ENCODE results near the gene ELMO3. TPM values are rescaled to one million over a fixed set of nuclear protein-coding genes. Genes with fewer than 3 reads are reported as not detected.

Gene ELMO3
- total and polyA plus RNA-seq, 4 donors, result 6.5 to 22.5 (median 15.5) TPM

- H3K36me3 ChIP-seq (ENCODE audit: control insufficient read depth in 4 of 4, insufficient read depth in 4 of 4, low read length in 4 of 4), result peaks cover 8 to 47% (median 33%) of the 10 kb centered on the region in 4 donors
- no peak for DNase-seq
Observed at GRCh38 chr16:67228905-67229304, 30.0 kb downstream of the ELMO3 start.

GRCh38 chr16:67229906-67230808 is 31.2 kb downstream of the ELMO3 start:
- H3K36me3 ChIP-seq (ENCODE audit: control insufficient read depth in 4 of 4, insufficient read depth in 4 of 4, low read length in 4 of 4), result peaks cover 8 to 59% (median 43%) of the 10 kb centered on the region in 4 donors
- no peak overlapping the region for H3K4me3 ChIP-seq

More at GRCh38 chr16:67228905-67229304, 30.0 kb downstream of the ELMO3 start:
- no peak for ATAC-seq (ENCODE audit: insufficient read depth, low FRiP score)
- H3K9me3 ChIP-seq (ENCODE audit: control insufficient read depth in 4 of 4, insufficient read depth in 3 of 4, low read length in 3 of 4), result no peaks in the 10 kb centered on the region
- H3K27me3 ChIP-seq (ENCODE audit: control insufficient read depth in 3 of 3, insufficient read depth in 3 of 3, low read length in 2 of 3), result no peaks in the 10 kb centered on the region
- no peak overlapping the region for H3K9ac ChIP-seq (ENCODE audit: insufficient read depth in 1 of 2, low read length in 2 of 2)
- H3K4me3 ChIP-seq, result no peak overlapping the region
- no peak for TF ChIP-seq CTCF (IDR thresholded peaks at IDR 0.05; ENCODE audit: control extremely low read depth, extremely low read depth)
- WGBS, 2 donors, result 79 to 90% methylated on average over 9 of the region's 9 CpGs
- H3K4me1 ChIP-seq (ENCODE audit: control insufficient read depth in 5 of 5, insufficient read depth in 5 of 5, low read length in 5 of 5), result peaks cover 4 to 18% (median 12%) of the 10 kb centered on the region in 5 donors
- H3K27ac ChIP-seq (ENCODE audit: low read depth in 1 of 2, low read length in 1 of 2), result no peak overlapping the region

GRCh38 chr16:67230809-67231660 is 32.1 kb downstream of the ELMO3 start:
- Histone ChIP-seq H3K9me3 (ENCODE audit: control insufficient read depth in 4 of 4, insufficient read depth in 3 of 4, low read length in 3 of 4) (no peaks in the 10 kb centered on the region), H3K27ac (ENCODE audit: low read depth in 1 of 2, low read length in 1 of 2) (peak overlapping the region in 1 of 2 donors; percentile 29), H3K4me3 (no peak overlapping the region), H3K4me1 (ENCODE audit: control insufficient read depth in 5 of 5, insufficient read depth in 5 of 5, low read length in 5 of 5) (peaks cover 2 to 12% (median 9%) of the 10 kb centered on the region in 5 donors), H3K27me3 (ENCODE audit: control insufficient read depth in 3 of 3, insufficient read depth in 3 of 3, low read length in 2 of 3) (no peaks in the 10 kb centered on the region), H3K9ac (ENCODE audit: insufficient read depth in 1 of 2, low read length in 2 of 2) (no peak overlapping the region), H3K36me3 (ENCODE audit: control insufficient read depth in 4 of 4, insufficient read depth in 4 of 4, low read length in 4 of 4) (peaks cover 11 to 67% (median 50%) of the 10 kb centered on the region in 4 donors)
- WGBS, 2 donors, result 88 to 95% methylated on average over 12 of the region's 12 CpGs
- DNase-seq (no peak), ATAC-seq (ENCODE audit: insufficient read depth, low FRiP score) (no peak)
- no peak for TF ChIP-seq CTCF (IDR thresholded peaks at IDR 0.05; ENCODE audit: control extremely low read depth, extremely low read depth)

More at GRCh38 chr16:67229906-67230808, 31.2 kb downstream of the ELMO3 start:
- Histone ChIP-seq H3K27me3 (ENCODE audit: control insufficient read depth in 3 of 3, insufficient read depth in 3 of 3, low read length in 2 of 3) (no peaks in the 10 kb centered on the region), H3K4me1 (ENCODE audit: control insufficient read depth in 5 of 5, insufficient read depth in 5 of 5, low read length in 5 of 5) (peaks cover 4 to 18% (median 10%) of the 10 kb centered on the region in 5 donors), H3K9me3 (ENCODE audit: control insufficient read depth in 4 of 4, insufficient read depth in 3 of 4, low read length in 3 of 4) (no peaks in the 10 kb centered on the region), H3K9ac (ENCODE audit: insufficient read depth in 1 of 2, low read length in 2 of 2) (no peak overlapping the region), H3K27ac (ENCODE audit: low read depth in 1 of 2, low read length in 1 of 2) (no peak overlapping the region)
- TF ChIP-seq CTCF (IDR thresholded peaks at IDR 0.05; ENCODE audit: control extremely low read depth, extremely low read depth), result no peak
- DNase-seq (no peak), ATAC-seq (ENCODE audit: insufficient read depth, low FRiP score) (no peak)
- 93 to 95% methylated on average over 32 of the region's 32 CpGs for WGBS, 2 donors

Data from lung (tissue), 12 donors.